T1000 (cell line): ENCODE results near the gene ICAM5.

ENCODE experiments used
- DNase-seq: peaks from one replicate; lab custom pipeline; 2025; ENCODE audit warnings: mixed read lengths; lab: John Stamatoyannopoulos, UW

ICAM5 gene

DNA sequence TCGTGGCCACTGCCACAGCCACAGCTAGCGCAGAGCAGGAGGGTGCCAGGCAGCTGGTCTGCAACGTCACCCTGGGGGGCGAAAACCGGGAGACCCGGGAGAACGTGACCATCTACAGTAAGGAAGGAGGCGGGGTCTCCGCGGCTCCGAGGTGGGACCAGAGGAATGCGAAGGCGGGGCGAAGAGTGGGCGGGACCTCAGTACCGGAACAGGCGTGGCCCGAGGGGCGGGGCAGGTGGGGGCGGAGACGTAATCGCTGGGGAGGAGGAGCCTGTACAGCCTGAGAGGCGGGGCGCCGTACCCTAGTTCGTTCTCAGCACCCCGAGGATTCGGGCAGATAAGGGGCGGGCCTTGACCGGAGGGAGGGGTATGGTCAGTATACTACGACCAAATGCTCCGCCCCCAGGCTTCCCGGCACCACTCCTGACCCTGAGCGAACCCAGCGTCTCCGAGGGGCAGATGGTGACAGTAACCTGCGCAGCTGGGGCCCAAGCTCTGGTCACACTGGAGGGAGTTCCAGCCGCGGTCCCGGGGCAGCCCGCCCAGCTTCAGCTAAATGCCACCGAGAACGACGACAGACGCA, 2.5 kb downstream of the ICAM5 start:
- DNase-seq, result peak; percentile 93

DNA sequence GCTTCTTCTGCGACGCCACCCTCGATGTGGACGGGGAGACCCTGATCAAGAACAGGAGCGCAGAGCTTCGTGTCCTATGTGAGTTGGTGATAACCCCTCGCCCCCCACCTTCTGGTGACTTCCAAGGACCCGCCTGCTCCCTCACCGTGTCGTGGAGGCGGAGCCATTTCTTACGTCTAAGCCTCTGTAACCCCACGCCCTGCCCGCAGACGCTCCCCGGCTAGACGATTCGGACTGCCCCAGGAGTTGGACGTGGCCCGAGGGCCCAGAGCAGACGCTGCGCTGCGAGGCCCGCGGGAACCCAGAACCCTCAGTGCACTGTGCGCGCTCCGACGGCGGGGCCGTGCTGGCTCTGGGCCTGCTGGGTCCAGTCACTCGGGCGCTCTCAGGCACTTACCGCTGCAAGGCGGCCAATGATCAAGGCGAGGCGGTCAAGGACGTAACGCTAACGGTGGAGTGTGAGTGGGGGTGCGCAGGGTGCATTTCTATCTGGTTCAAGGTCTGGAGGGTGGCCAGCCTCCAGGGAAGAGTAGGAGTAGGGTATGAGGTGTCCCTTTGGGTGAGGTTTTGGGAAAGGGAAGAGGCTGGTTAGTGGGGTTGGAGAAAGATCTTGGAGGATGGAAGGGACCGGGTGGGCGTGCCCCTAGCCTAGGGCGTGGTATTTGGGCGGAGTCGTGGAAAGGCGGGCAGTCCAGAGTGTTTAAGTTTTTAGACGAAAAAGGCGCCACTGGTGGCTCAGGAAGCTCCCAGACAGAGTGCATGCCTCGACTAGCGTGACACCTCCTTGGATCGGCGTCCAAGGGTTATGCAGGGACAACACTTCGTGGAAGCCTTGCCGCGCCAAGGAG, 3.3 kb downstream of the ICAM5 start:
- no peak for DNase-seq

DNA sequence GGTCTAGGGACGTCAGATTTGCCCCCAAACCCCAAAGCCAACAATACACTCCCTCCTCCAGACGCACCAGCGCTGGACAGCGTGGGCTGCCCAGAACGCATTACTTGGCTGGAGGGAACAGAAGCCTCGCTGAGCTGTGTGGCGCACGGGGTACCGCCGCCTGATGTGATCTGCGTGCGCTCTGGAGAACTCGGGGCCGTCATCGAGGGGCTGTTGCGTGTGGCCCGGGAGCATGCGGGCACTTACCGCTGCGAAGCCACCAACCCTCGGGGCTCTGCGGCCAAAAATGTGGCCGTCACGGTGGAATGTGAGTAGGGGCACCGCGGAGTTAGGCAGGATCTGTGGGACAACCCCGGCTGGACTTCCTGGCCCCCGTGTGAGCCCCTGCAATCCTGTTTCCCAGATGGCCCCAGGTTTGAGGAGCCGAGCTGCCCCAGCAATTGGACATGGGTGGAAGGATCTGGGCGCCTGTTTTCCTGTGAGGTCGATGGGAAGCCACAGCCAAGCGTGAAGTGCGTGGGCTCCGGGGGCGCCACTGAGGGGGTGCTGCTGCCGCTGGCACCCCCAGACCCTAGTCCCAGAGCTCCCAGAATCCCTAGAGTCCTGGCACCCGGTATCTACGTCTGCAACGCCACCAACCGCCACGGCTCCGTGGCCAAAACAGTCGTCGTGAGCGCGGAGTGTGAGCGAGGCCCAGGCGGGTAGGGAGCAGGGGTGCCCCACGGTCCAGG, 4.0 kb downstream of the ICAM5 start:
- no peak for DNase-seq

DNA sequence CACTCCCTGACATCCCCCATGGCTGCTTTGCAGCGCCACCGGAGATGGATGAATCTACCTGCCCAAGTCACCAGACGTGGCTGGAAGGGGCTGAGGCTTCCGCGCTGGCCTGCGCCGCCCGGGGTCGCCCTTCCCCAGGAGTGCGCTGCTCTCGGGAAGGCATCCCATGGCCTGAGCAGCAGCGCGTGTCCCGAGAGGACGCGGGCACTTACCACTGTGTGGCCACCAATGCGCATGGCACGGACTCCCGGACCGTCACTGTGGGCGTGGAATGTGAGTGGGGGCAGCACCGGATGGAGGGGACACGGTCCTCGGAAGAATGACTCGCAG, 4.6 kb downstream of the ICAM5 start:
- DNase-seq, result no peak

DNA sequence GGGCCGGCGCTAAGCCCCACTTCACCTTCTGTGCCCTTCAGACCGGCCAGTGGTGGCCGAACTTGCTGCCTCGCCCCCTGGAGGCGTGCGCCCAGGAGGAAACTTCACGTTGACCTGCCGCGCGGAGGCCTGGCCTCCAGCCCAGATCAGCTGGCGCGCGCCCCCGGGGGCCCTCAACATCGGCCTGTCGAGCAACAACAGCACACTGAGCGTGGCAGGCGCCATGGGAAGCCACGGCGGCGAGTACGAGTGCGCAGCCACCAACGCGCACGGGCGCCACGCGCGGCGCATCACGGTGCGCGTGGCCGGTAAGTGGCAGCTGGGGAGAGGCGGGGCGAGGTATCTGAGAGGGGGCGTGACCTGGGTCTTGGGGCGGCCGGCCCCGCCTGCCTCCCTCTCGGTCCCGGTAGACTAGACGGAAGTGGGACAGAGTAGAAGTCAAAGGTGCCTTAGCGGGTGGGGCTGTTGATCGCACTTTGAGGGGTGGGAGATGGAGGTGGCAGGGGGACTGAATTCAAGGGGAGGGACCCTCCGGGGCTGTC, 5.6 kb downstream of the ICAM5 start:
- no peak for DNase-seq

DNA sequence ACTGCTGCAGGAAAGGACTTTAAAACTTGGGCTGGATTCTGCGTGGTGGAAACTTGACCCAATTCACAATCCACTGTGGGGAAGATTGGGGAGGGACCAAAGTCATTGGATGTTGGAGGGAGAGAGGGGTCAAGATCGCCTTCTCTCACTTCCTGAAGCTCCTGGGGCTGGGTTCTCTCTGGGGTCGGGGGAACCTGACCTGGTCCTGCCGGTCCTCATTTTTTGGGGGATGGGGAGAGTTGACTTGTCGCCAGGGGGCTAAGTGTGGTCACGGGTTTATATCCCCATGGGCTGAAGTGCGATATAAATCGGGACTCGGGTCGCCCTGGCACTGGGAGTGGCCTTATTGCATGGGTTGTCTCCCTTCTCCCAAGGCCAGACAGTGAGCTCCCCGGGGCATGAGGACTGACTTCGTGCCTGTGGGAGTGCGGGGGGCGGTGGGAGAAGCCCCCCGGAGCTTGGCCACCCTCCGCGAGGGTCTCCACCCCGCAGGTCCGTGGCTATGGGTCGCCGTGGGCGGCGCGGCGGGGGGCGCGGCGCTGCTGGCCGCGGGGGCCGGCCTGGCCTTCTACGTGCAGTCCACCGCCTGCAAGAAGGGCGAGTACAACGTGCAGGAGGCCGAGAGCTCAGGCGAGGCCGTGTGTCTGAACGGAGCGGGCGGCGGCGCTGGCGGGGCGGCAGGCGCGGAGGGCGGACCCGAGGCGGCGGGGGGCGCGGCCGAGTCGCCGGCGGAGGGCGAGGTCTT, 6.3 kb downstream of the ICAM5 start:
- no peak for DNase-seq

DNA sequence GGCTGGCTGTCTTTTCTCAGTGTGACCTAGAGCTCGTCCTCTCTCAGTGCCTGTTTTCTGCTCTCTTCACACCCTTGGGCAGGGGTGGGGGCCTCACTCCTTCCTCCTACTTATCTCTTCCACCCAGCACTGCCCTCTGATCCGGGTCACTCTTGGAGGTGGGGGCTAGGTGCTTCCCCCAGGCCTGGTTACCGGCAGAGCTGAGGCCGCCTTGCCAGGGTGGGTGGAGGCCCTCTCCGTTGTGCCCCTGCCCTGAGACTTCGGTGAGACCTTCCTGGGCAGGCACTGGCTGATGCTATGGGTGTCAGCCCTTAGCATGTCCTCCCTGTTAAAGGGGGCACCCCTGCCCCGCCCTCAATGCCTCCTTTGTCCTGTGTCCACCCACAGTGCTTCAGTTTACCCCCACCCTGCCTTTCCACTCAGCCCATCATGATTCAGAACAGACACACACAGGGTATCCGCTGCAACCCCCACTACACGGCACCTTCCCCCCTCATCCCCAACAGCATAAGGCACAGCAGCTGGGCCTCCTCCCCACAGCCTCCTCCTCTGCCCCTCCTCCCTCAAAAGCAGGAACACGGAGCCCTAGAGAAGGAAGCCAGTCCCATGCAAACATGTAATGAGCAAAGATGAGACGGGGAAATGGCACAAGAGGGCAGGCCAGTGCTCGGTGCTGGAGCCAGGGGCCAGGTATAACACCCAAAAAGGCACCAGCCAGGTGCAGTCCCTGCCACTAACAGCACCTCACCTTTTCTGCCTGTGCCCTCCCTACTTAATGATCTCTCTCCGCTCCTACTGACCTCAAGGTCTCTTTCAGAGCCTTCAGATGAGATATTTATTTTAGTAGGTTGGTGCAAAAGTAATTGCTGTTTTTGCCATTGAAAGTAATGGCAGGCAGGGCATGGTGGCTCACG, 10.1 kb downstream of the ICAM5 start:
- DNase-seq, result no peak

DNA sequence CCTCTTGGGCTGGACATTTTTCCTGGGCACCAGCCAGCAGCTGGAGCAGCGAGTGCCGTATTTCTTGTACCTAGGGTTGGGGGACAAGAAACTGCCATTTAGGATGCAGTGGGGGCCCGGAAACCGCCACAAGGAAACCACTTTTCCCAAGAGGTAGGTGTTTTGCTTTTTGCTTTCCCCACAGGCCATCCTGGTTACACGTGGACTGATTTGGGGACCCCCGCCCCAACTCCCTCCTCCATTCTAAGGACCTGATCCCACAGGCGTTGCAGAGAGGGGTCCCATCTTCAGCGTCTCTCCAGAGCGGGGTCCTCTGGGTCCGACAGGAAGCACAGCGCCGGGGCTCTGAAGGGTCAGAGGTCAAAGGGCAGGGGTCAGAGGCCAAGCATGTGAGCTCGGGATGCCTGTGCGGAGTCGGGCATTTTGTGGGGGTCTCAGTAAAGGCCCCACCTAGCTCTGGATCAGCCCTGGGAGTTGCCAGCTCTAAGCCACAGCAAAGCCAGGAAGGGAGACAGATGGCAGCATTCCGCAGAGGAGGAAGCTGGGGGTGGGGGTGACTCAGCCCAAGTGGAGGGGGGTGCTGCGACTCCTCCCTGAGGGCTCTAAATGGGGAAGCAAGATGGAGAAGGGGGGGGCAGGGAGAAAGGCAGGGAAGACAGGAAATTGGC, 15.5 kb downstream of the ICAM5 start:
- DNase-seq, result no peak

DNA sequence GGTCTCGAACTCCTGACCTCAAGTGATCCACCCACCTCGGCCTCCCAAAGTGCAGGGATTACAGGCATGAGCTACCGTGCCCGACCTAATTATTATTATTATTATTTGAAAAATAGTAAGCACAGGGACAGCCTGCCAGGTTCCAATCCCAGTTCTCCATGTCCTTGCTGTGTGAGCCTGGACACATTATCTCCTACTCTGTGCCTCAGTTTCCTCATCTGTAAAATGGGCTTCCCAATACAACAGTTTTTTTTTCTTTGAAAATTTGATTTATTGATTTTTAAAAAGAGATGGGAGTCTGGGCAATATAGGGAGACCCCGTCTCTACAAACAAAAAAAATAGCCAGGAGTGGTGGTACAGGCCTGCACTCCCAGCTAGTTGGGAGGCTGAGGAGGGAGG, 16.6 kb downstream of the ICAM5 start:
- no peak for DNase-seq

DNA sequence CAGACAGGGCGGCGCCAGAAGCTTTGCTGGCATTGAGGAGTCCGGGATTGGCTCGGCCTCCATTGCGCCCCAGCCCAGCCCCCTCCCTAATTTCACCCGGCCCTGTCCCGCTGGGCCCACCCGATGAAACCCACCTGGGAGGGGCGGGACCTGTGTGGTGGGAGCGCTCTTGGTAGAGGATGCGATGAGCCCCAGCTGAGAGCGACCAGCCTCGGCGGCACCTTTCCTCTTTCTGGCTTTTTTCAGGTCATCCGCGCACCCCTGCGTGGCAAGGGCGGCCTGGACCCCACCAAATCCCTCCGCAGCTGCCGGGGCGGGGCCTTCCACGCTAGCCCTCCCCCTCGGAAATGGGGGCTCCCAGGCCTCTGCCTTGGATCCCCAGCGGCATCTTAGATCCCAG, 19.7 kb downstream of the ICAM5 start, which contains the start of gene ZGLP1:
TSS of gene ZGLP1 (minus strand) at position 393 of the 400 bp plus-strand sequence.
- DNase-seq, result no peak

DNA sequence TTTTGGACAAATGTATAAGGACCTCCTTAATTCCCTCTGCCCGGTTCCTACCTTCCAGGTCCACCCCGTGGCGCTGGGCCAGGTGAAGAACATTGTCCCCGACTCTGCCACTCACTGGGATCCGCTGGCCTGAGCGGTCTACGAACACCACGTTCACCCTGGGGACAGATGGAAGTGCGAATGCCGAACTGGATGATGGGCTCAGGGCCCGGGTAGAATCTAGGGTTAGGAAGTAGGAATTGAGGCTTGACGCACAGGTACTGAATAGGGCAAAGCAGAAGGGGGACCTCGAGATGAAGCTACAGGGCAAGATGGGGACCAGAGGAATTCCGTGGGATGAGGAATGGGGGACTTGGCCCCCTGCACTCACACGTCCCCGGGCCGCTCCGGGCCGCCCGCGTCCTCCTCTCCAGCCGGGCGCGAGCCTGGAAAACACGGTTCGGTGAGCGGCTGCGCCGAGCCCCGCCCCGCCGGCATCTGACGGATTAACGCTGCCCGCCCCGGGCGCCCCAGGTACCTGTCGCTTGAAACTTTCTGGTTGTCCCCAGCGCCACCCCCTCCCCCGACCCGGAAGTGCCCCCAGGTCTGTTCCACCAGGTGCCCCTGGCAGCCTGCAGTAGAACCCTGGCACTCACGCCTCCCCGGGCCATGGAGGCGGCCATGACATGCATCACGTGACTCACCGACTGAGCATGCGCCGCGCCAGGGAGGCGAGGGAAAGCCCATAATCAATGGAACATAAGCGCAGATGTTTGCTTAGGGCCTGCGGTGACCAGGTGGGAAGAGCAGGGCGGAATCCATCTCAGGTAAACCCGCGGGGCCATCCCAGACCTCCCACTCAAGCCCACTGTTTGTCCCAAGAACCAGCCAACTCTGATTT, 25.8 kb downstream of the ICAM5 start, which contains the start of gene FDX2:
TSS of gene FDX2 (minus strand) at position 681 of the 880 bp plus-strand sequence. CDS start at position 662, 19 bp downstream.
- peak; percentile 66 for DNase-seq

DNA sequence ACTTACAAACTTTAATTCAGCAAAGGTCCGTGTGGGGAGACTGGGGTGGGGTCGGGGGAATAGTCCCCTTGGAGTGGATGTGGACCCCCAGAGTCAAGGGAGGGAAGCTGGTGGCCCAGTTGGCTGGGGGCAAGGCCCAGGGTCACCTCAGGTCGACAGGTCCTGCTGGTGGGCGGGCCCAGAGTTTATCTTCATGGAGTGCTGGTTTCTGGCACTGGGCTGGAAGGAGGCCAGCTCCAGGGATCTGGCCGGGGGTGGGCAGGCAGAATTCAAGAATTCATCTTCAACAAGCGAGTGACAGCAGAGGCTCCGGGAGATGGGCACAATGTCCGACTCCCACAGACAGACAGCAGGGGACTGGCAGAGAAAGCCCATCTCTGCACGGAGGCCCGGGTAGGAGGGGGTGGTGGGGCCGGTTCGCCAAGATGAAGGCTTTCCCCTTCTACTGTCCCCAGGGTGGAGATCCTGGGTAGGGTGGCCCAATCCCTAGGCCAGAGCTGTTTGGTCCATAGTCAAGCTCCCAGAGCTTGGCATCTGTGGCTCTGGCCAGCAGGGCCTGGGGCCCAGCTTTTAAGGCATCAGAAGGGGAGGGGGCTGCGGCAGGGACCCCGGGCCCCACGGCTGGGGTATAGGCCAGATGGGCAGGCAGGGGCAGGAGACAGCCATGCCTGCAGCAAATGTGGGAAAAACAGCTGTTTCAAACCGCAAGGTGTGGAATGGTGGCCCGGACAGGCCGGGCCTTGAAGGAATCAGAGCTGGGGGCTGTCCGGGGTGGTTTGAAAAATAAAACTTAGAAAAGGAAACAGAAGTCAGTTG, 26.7 kb downstream of the ICAM5 start:
- no peak for DNase-seq

DNA sequence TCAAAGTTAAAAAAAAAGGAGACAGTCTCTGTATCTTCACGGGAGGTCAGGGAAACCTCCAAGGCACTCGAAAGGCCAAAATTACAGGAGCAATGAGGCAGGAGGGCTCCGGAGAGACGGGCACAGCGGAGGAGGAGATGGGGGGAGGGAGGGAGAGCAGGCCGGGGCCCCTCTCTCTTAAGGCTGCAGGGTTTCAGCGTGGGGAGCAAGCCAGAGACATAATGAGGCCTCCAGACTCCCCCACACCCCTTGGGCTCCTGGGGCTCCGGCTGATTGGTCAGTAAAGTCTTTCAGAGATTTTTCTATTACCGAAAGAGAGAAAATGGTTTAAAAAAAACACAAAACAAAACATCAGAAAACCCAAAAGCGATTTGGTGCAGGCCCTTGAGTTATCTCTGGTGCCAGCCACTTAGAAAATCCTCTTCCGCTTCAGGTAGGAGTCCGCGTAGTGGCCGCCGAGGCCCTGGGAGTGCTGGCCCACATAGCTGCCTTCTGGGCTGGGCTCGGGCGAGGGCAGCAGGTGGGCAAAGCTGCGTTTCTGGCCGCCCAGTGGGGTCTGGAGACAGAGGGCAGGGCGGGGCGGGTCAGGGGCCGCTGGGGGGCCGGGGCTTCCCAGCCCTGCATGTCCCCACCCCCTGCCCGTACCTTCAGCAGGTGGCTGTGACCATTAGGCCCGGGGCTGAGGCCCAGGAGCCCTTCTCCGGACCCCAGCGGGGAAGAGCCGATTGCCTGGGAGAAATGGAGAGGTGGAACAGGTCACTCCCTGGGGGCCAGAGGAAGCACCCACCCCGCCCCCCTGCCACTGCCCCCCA, 27.5 kb downstream of the ICAM5 start:
- no peak for DNase-seq

DNA sequence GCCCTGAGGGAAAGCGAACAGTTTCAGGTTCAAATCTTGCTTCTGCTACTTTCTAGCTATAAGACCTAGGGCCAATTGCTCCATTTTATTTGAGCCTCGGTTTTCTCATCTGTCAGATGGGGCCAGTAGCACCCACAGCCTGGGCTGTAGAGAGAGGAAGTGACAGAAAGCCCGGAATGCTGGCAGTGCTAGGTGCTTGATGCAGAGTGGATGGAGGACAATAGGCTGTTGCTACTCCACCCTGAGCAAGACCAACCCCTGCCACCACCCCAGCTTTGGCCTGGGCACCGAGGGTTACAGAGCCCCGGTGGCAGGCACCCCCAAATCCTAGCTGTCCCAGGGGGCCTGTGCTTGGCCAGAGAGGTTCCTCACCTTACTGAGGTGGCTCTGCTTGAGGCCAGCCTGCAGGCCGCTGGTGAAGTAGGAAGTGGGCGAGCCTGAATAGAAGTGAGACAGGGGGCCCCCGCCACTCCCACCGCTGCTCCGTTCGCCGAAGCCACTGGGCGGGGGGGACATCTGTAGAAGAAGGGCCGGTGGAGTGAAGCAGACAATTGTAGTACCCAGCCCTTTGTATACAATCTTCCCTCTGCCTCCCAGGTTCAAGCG, 28.2 kb downstream of the ICAM5 start:
- DNase-seq, result no peak

DNA sequence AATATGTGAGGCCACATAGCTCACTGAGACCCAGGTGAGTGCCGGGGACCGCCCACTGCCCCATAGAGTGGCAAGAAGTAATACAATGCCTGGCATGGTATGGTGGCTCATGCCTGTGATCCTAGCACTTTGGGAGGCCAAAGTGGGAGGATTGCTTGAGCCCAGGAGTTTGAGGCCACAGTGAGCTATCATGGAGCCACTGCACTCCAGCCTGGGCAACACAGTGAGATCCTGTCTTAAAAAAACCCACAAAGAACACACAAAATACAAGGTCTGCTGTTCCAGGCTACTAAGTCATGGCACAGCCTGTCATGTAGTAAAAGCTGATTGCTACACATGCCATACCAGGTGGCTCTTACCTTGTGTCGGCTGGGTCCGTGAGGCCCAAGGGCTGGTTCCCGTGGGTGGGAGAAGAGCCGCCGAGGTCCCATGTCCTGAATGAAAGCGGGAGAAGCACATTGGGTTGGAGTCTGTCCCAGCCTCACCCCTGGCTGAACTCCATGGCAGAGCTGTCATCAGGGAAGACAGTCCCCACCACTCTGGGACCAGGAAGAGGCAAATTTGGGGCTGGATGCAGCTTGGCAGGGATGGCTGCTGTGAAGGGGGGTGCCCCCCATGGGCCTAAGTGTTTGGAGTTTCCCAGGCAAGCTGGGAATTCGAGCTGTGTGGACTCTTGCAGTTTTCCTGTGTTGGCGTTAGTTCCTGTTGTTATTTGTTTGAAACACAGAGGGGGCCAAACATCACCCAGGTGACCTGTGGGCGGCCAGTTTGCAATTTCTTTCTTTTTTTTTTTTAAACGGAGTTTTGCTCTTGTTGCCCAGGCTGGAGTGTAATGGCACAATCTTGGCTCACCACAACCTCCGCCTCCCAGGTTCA, 29.3 kb downstream of the ICAM5 start:
- no peak for DNase-seq
